K562 (cell line): Measurements from ENCODE around the gene TRIM44. TPM values are rescaled to one million over a fixed set of nuclear protein-coding genes. Genes with fewer than 3 reads are reported as not detected.

Experiments used
- BCLAF1 ChIP-seq, 2 experiments: fragments of 450-650 bp in 1 of 2; IDR thresholded peaks; 2 replicates each; pipeline ENCODE4 v1.6.1; 2011 to 2017; ENCODE audit warnings: low read depth in 2 of 2, antibody characterized with exemption in 1 of 2, borderline replicate concordance in 1 of 2, low read length in 1 of 2, mild to moderate bottlenecking in 1 of 2, mixed read lengths in 1 of 2; ENCODE audit not compliant: control insufficient read depth in 1 of 2
- MTA1 ChIP-seq: fragments of 450-650 bp; IDR thresholded peaks from 2 replicates; pipeline ENCODE4 v1.6.1; 2017; ENCODE audit warnings: borderline replicate concordance
- NCOA2 ChIP-seq, 2 experiments: fragments of 450-650 bp; IDR thresholded peaks; 2 replicates each; pipeline ENCODE4 v1.6.1; 2018; ENCODE audit warnings: mild to moderate bottlenecking in 2 of 2, moderate library complexity in 1 of 2; ENCODE audit not compliant: partially characterized antibody in 2 of 2
- NCOA4 ChIP-seq: fragments of 450-650 bp; IDR thresholded peaks from 2 replicates; pipeline ENCODE4 v1.6.1; 2018; ENCODE audit warnings: mild to moderate bottlenecking; ENCODE audit not compliant: partially characterized antibody
- NONO ChIP-seq, 2 experiments: fragments of 200-400 bp in 1 of 2; fragments of 450-650 bp in 1 of 2; formaldehyde crosslinking in 1 of 2; IDR thresholded peaks; 2 replicates each; pipeline ENCODE4 v1.6.1; 2017; ENCODE audit warnings: low read depth in 2 of 2, mild to moderate bottlenecking in 2 of 2, moderate library complexity in 2 of 2, low read length in 1 of 2
- SMARCB1 ChIP-seq: IDR thresholded peaks from 2 replicates; pipeline ENCODE4 v1.6.1; 2011; ENCODE audit warnings: improper control_type of control experiment, low read depth; ENCODE audit not compliant: insufficient read length
- TSHZ1 ChIP-seq: fragments of 250-450 bp; sonication (Bioruptor Pico); IDR thresholded peaks from 2 replicates; pipeline ENCODE4 v1.4.0; 2020; ENCODE audit warnings: mild to moderate bottlenecking, moderate library complexity
- polyA plus RNA-seq, 8 experiments: library from polyadenylated mRNA; depleted of rRNA in 4 of 8; stranded (reverse) in 5 of 8; unstranded in 3 of 8; fragments of >200 nt; fragmentation: Nextera tagmentation in 2 of 8; fragmentation: Illumina TruSeq in 1 of 8; extraction: Ambion mirVana in 2 of 8; extraction: Trizol in 1 of 8; gene quantifications; 2 replicates each; pipeline versions ENCODE4 v1.2.1 to v1.2.3, GENCODE V29; 2011 to 2014; ENCODE audit warnings: inconsistent platforms in 1 of 8, missing spikeins in 1 of 8
- total RNA-seq, 7 experiments: library from RNA; depleted of rRNA in 6 of 7; stranded (reverse); fragments of >200 nt in 6 of 7; fragmentation: Illumina TruSeq in 2 of 7; extraction: Trizol in 2 of 7; gene quantifications; 2 replicates each; pipeline versions ENCODE4 v1.2.1 to v1.2.3, GENCODE V29; 2011 to 2021; ENCODE audit warnings: low replicate concordance in 1 of 7
- TF ChIP-seq, protein P1 (sequence below), 2 experiments: fragments of 450-650 bp in 1 of 2; sonication (generic) in 1 of 2; formaldehyde crosslinking in 1 of 2; IDR thresholded peaks; 2 replicates each; pipeline versions ENCODE4 v1.7.1 to v1.9.0; 2016 to 2022; ENCODE audit warnings: inconsistent platforms in 1 of 2, mild to moderate bottlenecking in 1 of 2, missing genetic modification reagents in 1 of 2

The TRIM44 gene
- total and polyA plus RNA-seq, 9 of the 15 experiments (the other 6 are each of a cell fraction or from before 2014, with no cell fraction given), result 8.3 to 105 (median 37.2) TPM

DNA sequence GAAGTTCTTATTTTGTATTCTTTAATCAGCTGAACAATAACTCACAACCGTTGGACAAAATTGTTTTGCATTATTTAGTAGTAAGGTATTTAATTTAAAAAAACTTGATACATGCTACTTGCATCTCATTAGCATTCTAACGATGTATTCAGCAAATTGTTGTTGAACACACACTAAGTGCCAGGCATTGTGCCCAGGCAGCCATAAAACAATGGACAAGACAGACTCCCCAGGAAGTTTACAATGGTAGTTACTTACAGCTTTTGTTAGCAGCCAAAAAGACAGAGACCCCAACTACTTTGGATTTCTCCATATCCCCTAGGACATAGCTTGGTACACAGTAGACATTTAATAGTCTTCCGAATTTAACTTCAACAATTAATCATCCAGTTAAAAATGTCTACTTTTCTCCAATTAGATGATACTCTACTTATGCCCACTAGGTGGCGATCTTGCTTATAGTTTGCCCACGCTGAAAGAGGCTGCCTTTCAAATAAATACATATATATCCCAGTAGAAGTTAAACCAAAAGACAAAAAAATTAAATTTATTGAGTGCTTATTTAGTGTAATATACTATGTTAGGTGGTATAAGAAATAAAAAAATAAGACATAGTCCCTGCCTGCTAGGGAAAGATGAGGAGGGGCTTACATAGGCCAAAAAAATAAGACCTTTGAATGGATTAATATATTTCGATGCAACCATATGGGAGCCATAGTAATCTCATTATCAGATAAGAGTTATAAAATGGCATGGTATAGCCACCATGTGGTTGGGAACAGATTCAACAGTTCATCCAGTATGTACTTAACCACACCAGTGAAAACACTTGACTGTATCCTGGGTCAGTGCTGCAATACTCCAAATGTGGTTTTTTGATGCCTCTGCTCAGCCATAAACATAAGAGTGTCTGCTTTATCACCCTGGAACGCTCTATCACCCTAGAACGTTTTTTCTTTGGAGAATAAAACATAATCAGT lies 46.4 kb upstream of the TRIM44 start (continued):
- TF ChIP-seq BCLAF1 (IDR thresholded peaks at IDR 0.05; ENCODE audit: borderline replicate concordance in 1 of 2, control insufficient read depth in 1 of 2, low read depth in 2 of 2, low read length in 1 of 2), result no peak
- TF ChIP-seq TSHZ1 (CRISPR knock-in tag), result no peak
- no peak for TF ChIP-seq NCOA4
- no peak for TF ChIP-seq MTA1
- TF ChIP-seq, protein P1, sequence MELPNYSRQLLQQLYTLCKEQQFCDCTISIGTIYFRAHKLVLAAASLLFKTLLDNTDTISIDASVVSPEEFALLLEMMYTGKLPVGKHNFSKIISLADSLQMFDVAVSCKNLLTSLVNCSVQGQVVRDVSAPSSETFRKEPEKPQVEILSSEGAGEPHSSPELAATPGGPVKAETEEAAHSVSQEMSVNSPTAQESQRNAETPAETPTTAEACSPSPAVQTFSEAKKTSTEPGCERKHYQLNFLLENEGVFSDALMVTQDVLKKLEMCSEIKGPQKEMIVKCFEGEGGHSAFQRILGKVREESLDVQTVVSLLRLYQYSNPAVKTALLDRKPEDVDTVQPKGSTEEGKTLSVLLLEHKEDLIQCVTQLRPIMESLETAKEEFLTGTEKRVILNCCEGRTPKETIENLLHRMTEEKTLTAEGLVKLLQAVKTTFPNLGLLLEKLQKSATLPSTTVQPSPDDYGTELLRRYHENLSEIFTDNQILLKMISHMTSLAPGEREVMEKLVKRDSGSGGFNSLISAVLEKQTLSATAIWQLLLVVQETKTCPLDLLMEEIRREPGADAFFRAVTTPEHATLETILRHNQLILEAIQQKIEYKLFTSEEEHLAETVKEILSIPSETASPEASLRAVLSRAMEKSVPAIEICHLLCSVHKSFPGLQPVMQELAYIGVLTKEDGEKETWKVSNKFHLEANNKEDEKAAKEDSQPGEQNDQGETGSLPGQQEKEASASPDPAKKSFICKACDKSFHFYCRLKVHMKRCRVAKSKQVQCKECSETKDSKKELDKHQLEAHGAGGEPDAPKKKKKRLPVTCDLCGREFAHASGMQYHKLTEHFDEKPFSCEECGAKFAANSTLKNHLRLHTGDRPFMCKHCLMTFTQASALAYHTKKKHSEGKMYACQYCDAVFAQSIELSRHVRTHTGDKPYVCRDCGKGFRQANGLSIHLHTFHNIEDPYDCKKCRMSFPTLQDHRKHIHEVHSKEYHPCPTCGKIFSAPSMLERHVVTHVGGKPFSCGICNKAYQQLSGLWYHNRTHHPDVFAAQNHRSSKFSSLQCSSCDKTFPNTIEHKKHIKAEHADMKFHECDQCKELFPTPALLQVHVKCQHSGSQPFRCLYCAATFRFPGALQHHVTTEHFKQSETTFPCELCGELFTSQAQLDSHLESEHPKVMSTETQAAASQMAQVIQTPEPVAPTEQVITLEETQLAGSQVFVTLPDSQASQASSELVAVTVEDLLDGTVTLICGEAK (IDR thresholded peaks at IDR 0.05), result no peak
- TF ChIP-seq, protein P1 (CRISPR knock-in tag; IDR thresholded peaks at IDR 0.05), result no peak
- no peak for TF ChIP-seq SMARCB1
- no peak for TF ChIP-seq NCOA2 (IDR thresholded peaks at IDR 0.05; ENCODE audit: partially characterized antibody in 2 of 2)
- no peak for TF ChIP-seq NONO (IDR thresholded peaks at IDR 0.05; ENCODE audit: low read depth in 2 of 2, low read length in 1 of 2)
